ENCODE data around the gene SPATA18.

SPATA18 gene

GRCh38 chr4:52051213-52051614 lies at the start of gene SPATA18:
Gene SPATA18, plus strand, starts transcription at chr4:52051304. Its CDS starts 401 bp downstream, at chr4:52051705.
- H3K9ac ChIP-seq (ENCODE audit: low read length) = peak within 1 kb of the TSS; percentile 65
- no peaks in the 10 kb centered on the region for H3K9me3 ChIP-seq (ENCODE audit: control insufficient read depth, low read depth, low read length)
- no peaks in the 10 kb centered on the region for H3K36me3 ChIP-seq (ENCODE audit: control insufficient read depth, low read depth, low read length)
- H3K4me3 ChIP-seq (ENCODE audit: low read length) = peak within 1 kb of the TSS; percentile 95
- H3K4me1 ChIP-seq (ENCODE audit: control insufficient read depth, low read depth, low read length) = peaks cover 16% of the 10 kb centered on the region
- peaks cover 41% of the 10 kb centered on the region for H3K27me3 ChIP-seq (ENCODE audit: control insufficient read depth, insufficient read depth, low read length)
- no peak within 1 kb of the TSS for H3K27ac ChIP-seq (ENCODE audit: low read length)

- no peaks in the 10 kb centered on the region for H3K36me3 ChIP-seq (ENCODE audit: control insufficient read depth, low read depth, low read length)
- peaks cover 6% of the 10 kb centered on the region for H3K4me1 ChIP-seq (ENCODE audit: control insufficient read depth, low read depth, low read length)
- no peaks in the 10 kb centered on the region for H3K9me3 ChIP-seq (ENCODE audit: control insufficient read depth, low read depth, low read length)
- H3K4me3 ChIP-seq (ENCODE audit: low read length) = no peak overlapping the region
- H3K27me3 ChIP-seq (ENCODE audit: control insufficient read depth, insufficient read depth, low read length) = no peaks in the 10 kb centered on the region
- H3K9ac ChIP-seq (ENCODE audit: low read length) = no peak overlapping the region
- no peak overlapping the region for H3K27ac ChIP-seq (ENCODE audit: low read length)
These were observed 49.5 kb upstream of the SPATA18 start for GRCh38 chr4:52001616-52002015.

- Histone ChIP-seq H3K9ac (ENCODE audit: low read length) (no peak overlapping the region), H3K27ac (ENCODE audit: low read length) (no peak overlapping the region), H3K27me3 (ENCODE audit: control insufficient read depth, insufficient read depth, low read length) (no peaks in the 10 kb centered on the region), H3K4me1 (ENCODE audit: control insufficient read depth, low read depth, low read length) (peaks cover 3% of the 10 kb centered on the region), H3K4me3 (ENCODE audit: low read length) (no peak overlapping the region), H3K9me3 (ENCODE audit: control insufficient read depth, low read depth, low read length) (no peaks in the 10 kb centered on the region), H3K36me3 (ENCODE audit: control insufficient read depth, low read depth, low read length) (no peaks in the 10 kb centered on the region)
These were observed 46.7 kb upstream of the SPATA18 start for GRCh38 chr4:52004414-52004813.

GRCh38 chr4:52005604-52006273 lies 45.4 kb upstream of the SPATA18 start:
- Histone ChIP-seq H3K9ac (ENCODE audit: low read length) (no peak overlapping the region), H3K27me3 (ENCODE audit: control insufficient read depth, insufficient read depth, low read length) (no peaks in the 10 kb centered on the region)

GRCh38 chr4:52006887-52007286 lies 44.2 kb upstream of the SPATA18 start:
- Histone ChIP-seq H3K36me3 (ENCODE audit: control insufficient read depth, low read depth, low read length) (no peaks in the 10 kb centered on the region), H3K27ac (ENCODE audit: low read length) (no peak overlapping the region), H3K9ac (ENCODE audit: low read length) (no peak overlapping the region), H3K27me3 (ENCODE audit: control insufficient read depth, insufficient read depth, low read length) (no peaks in the 10 kb centered on the region), H3K4me1 (ENCODE audit: control insufficient read depth, low read depth, low read length) (peaks cover 3% of the 10 kb centered on the region), H3K9me3 (ENCODE audit: control insufficient read depth, low read depth, low read length) (no peaks in the 10 kb centered on the region), H3K4me3 (ENCODE audit: low read length) (no peak overlapping the region)

More at GRCh38 chr4:52005604-52006273, 45.4 kb upstream of the SPATA18 start:
- no peaks in the 10 kb centered on the region for H3K9me3 ChIP-seq (ENCODE audit: control insufficient read depth, low read depth, low read length)
- H3K4me3 ChIP-seq (ENCODE audit: low read length) = no peak overlapping the region
- H3K4me1 ChIP-seq (ENCODE audit: control insufficient read depth, low read depth, low read length) = peaks cover 3% of the 10 kb centered on the region
- H3K27ac ChIP-seq (ENCODE audit: low read length) = no peak overlapping the region
- no peaks in the 10 kb centered on the region for H3K36me3 ChIP-seq (ENCODE audit: control insufficient read depth, low read depth, low read length)

GRCh38 chr4:52010986-52011385 lies 40.1 kb upstream of the SPATA18 start:
- peaks cover 3% of the 10 kb centered on the region for H3K4me1 ChIP-seq (ENCODE audit: control insufficient read depth, low read depth, low read length)
- H3K27ac ChIP-seq (ENCODE audit: low read length) = no peak overlapping the region
- no peaks in the 10 kb centered on the region for H3K36me3 ChIP-seq (ENCODE audit: control insufficient read depth, low read depth, low read length)
- no peak overlapping the region for H3K4me3 ChIP-seq (ENCODE audit: low read length)
- no peaks in the 10 kb centered on the region for H3K9me3 ChIP-seq (ENCODE audit: control insufficient read depth, low read depth, low read length)
- no peak overlapping the region for H3K9ac ChIP-seq (ENCODE audit: low read length)
- no peaks in the 10 kb centered on the region for H3K27me3 ChIP-seq (ENCODE audit: control insufficient read depth, insufficient read depth, low read length)

GRCh38 chr4:52012651-52013050 lies 38.5 kb upstream of the SPATA18 start:
- Histone ChIP-seq H3K27me3 (ENCODE audit: control insufficient read depth, insufficient read depth, low read length) (no peaks in the 10 kb centered on the region), H3K4me3 (ENCODE audit: low read length) (no peak overlapping the region), H3K27ac (ENCODE audit: low read length) (no peak overlapping the region), H3K4me1 (ENCODE audit: control insufficient read depth, low read depth, low read length) (peaks cover 1% of the 10 kb centered on the region), H3K9ac (ENCODE audit: low read length) (no peak overlapping the region), H3K9me3 (ENCODE audit: control insufficient read depth, low read depth, low read length) (no peaks in the 10 kb centered on the region), H3K36me3 (ENCODE audit: control insufficient read depth, low read depth, low read length) (no peaks in the 10 kb centered on the region)

GRCh38 chr4:52014903-52015302 lies 36.2 kb upstream of the SPATA18 start:
- Histone ChIP-seq H3K9ac (ENCODE audit: low read length) (no peak overlapping the region), H3K9me3 (ENCODE audit: control insufficient read depth, low read depth, low read length) (no peaks in the 10 kb centered on the region), H3K27ac (ENCODE audit: low read length) (no peak overlapping the region), H3K4me3 (ENCODE audit: low read length) (no peak overlapping the region), H3K27me3 (ENCODE audit: control insufficient read depth, insufficient read depth, low read length) (no peaks in the 10 kb centered on the region), H3K36me3 (ENCODE audit: control insufficient read depth, low read depth, low read length) (no peaks in the 10 kb centered on the region), H3K4me1 (ENCODE audit: control insufficient read depth, low read depth, low read length) (no peaks in the 10 kb centered on the region)

GRCh38 chr4:52015366-52015765 lies 35.7 kb upstream of the SPATA18 start:
- Histone ChIP-seq H3K9ac (ENCODE audit: low read length) (no peak overlapping the region), H3K27me3 (ENCODE audit: control insufficient read depth, insufficient read depth, low read length) (no peaks in the 10 kb centered on the region), H3K4me1 (ENCODE audit: control insufficient read depth, low read depth, low read length) (no peaks in the 10 kb centered on the region), H3K4me3 (ENCODE audit: low read length) (no peak overlapping the region), H3K27ac (ENCODE audit: low read length) (no peak overlapping the region), H3K9me3 (ENCODE audit: control insufficient read depth, low read depth, low read length) (no peaks in the 10 kb centered on the region), H3K36me3 (ENCODE audit: control insufficient read depth, low read depth, low read length) (no peaks in the 10 kb centered on the region)

GRCh38 chr4:52016981-52017380 lies 34.1 kb upstream of the SPATA18 start:
- Histone ChIP-seq H3K27me3 (ENCODE audit: control insufficient read depth, insufficient read depth, low read length) (no peaks in the 10 kb centered on the region), H3K27ac (ENCODE audit: low read length) (no peak overlapping the region), H3K36me3 (ENCODE audit: control insufficient read depth, low read depth, low read length) (no peaks in the 10 kb centered on the region), H3K4me1 (ENCODE audit: control insufficient read depth, low read depth, low read length) (no peaks in the 10 kb centered on the region), H3K9ac (ENCODE audit: low read length) (no peak overlapping the region), H3K9me3 (ENCODE audit: control insufficient read depth, low read depth, low read length) (no peaks in the 10 kb centered on the region), H3K4me3 (ENCODE audit: low read length) (no peak overlapping the region)

GRCh38 chr4:52017814-52018213 lies 33.3 kb upstream of the SPATA18 start:
- H3K27ac ChIP-seq (ENCODE audit: low read length) = no peak overlapping the region
- no peak overlapping the region for H3K9ac ChIP-seq (ENCODE audit: low read length)
- no peaks in the 10 kb centered on the region for H3K27me3 ChIP-seq (ENCODE audit: control insufficient read depth, insufficient read depth, low read length)
- H3K4me1 ChIP-seq (ENCODE audit: control insufficient read depth, low read depth, low read length) = no peaks in the 10 kb centered on the region
- no peak overlapping the region for H3K4me3 ChIP-seq (ENCODE audit: low read length)
- H3K36me3 ChIP-seq (ENCODE audit: control insufficient read depth, low read depth, low read length) = peaks cover 4% of the 10 kb centered on the region
- H3K9me3 ChIP-seq (ENCODE audit: control insufficient read depth, low read depth, low read length) = no peaks in the 10 kb centered on the region

- H3K36me3 ChIP-seq (ENCODE audit: control insufficient read depth, low read depth, low read length) = peaks cover 19% of the 10 kb centered on the region
- H3K27ac ChIP-seq (ENCODE audit: low read length) = no peak within 1 kb of the TSS
- no peak within 1 kb of the TSS for H3K9ac ChIP-seq (ENCODE audit: low read length)
- H3K4me3 ChIP-seq (ENCODE audit: low read length) = no peak within 1 kb of the TSS
- no peaks in the 10 kb centered on the region for H3K9me3 ChIP-seq (ENCODE audit: control insufficient read depth, low read depth, low read length)
- H3K4me1 ChIP-seq (ENCODE audit: control insufficient read depth, low read depth, low read length) = no peaks in the 10 kb centered on the region
- H3K27me3 ChIP-seq (ENCODE audit: control insufficient read depth, insufficient read depth, low read length) = no peaks in the 10 kb centered on the region
These were observed 31.0 kb upstream of the SPATA18 start, which contains the start of gene LRRC66 for GRCh38 chr4:52019936-52020657. Gene LRRC66, minus strand, starts transcription at chr4:52020363. Its CDS starts 2,750 bp downstream, at chr4:52017613.

All from iPS-18a (cell line).